Measurements from ENCODE around the gene ABCA5.

ABCA5 gene

GRCh38 chr17:69327060-69327831 is at the start of gene ABCA5:
ABCA5 (minus strand) TSS chr17:69327133; CDS start chr17:69314415, 12,718 bp downstream.
- no peak for TF ChIP-seq CTCF (IDR thresholded peaks at IDR 0.05; ENCODE audit: extremely low read depth, missing control alignments)
- DNase-seq (ENCODE audit: low spot score), result peak; percentile 97

GRCh38 chr17:69375229-69375628 is 48.3 kb upstream of the ABCA5 start:
- DNase-seq (ENCODE audit: low spot score), result no peak
- TF ChIP-seq CTCF (IDR thresholded peaks at IDR 0.05; ENCODE audit: extremely low read depth, missing control alignments), result no peak

GRCh38 chr17:69373069-69373468 is 46.1 kb upstream of the ABCA5 start:
- no peak for DNase-seq (ENCODE audit: low spot score)
- no peak for TF ChIP-seq CTCF (IDR thresholded peaks at IDR 0.05; ENCODE audit: extremely low read depth, missing control alignments)

- no peak for TF ChIP-seq CTCF (IDR thresholded peaks at IDR 0.05; ENCODE audit: extremely low read depth, missing control alignments)
- peak; percentile 13 for DNase-seq (ENCODE audit: low spot score)
Observed at GRCh38 chr17:69367298-69367697, 40.4 kb upstream of the ABCA5 start.

- TF ChIP-seq CTCF (IDR thresholded peaks at IDR 0.05; ENCODE audit: extremely low read depth, missing control alignments), result no peak
Observed at GRCh38 chr17:69363488-69364210, 36.7 kb upstream of the ABCA5 start.

GRCh38 chr17:69361156-69361555 is 34.2 kb upstream of the ABCA5 start:
- TF ChIP-seq CTCF (IDR thresholded peaks at IDR 0.05; ENCODE audit: extremely low read depth, missing control alignments), result no peak
- no peak for DNase-seq (ENCODE audit: low spot score)

More at GRCh38 chr17:69363488-69364210, 36.7 kb upstream of the ABCA5 start:
- no peak for DNase-seq (ENCODE audit: low spot score)
